HCT116 (cell line): ENCODE results near the gene GAD2.

Source experiments
- CTCF ChIP-seq, 3 experiments: fragments of 200-600 bp in 1 of 3; sonication (generic) in 1 of 3; IDR thresholded peaks in 2 of 3; conservative IDR thresholded peaks in 1 of 3; 2 replicates each; pipeline ENCODE4 v1.5.1; 2012 to 2017; ENCODE audit warnings: low read depth in 2 of 3, low read length in 2 of 3, antibody characterized with exemption in 1 of 3, borderline replicate concordance in 1 of 3, control low read depth in 1 of 3, mild to moderate bottlenecking in 1 of 3, mixed read lengths in 1 of 3, mixed run types in 1 of 3, moderate library complexity in 1 of 3; ENCODE audit not compliant: insufficient read depth in 1 of 3
- POLR2AphosphoS5 ChIP-seq: IDR thresholded peaks from 2 replicates; pipeline ENCODE4 v1.6.1; 2011; ENCODE audit warnings: mild to moderate bottlenecking, low read depth, low read length, moderate library complexity
- ZFX ChIP-seq: fragments of 450-650 bp; IDR thresholded peaks from 2 replicates; pipeline ENCODE4 v1.6.1; 2017
- ZNF274 ChIP-seq: fragments of 200-500 bp; sonication (Bioruptor generic); IDR thresholded peaks from 2 replicates; pipeline ENCODE4 v1.6.1; 2014; ENCODE audit warnings: mild to moderate bottlenecking, low read depth, low read length, inconsistent platforms

GRCh38 chr10:26232174-26232573 is 15.6 kb downstream of the GAD2 start:
- TF ChIP-seq CTCF (IDR thresholded peaks at IDR 0.05 in 2 of 3, conservative IDR thresholded peaks at IDR 0.05 in 1 of 3; ENCODE audit: borderline replicate concordance in 1 of 3, insufficient read depth in 1 of 3, low read depth in 2 of 3, low read length in 2 of 3): no peak
- TF ChIP-seq ZFX: no peak
- TF ChIP-seq POLR2AphosphoS5: no peak
- TF ChIP-seq ZNF274: no peak
